SH-SY5Y (cell line): ENCODE data around the gene EMP1.

ENCODE experiments used
- GATA2 ChIP-seq: IDR thresholded peaks from 2 replicates; pipeline ENCODE4 v1.6.1; 2011; ENCODE audit warnings: mild to moderate bottlenecking, low read depth, low read length
- GATA3 ChIP-seq: IDR thresholded peaks from 2 replicates; pipeline ENCODE4 v1.6.1; 2011; ENCODE audit warnings: low read depth, mild to moderate bottlenecking, low read length, moderate library complexity

- no peak for TF ChIP-seq GATA2
- no peak for TF ChIP-seq GATA3
Observed at GRCh38 chr12:13256692-13257045, 60.1 kb downstream of the EMP1 start.
